Measurements from ENCODE around the gene USP26. TPM values are rescaled to one million over a fixed set of nuclear protein-coding genes. Genes with fewer than 3 reads are reported as not detected.

The USP26 gene
- total RNA-seq, 4 donors from 2014 or later: not detected

DNA sequence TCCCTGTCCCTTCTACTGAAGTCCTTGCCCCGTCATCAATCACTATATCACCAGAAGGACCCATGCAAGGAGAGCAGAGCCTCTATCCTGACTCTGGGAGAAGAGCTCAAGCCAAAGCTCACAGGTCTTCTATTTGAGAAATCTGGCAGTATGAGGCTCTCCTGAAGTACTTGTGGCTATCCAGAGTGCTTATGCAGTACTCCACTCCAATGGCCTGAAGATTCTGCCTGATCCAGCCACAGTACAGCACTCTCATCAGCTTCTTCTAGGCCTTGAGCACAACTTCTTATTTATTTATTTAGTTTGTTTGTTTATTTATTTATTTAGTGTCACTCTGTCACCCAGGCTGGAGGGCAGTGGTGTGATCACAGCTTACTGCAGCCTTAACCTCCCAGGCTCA, 13.0 kb downstream of the USP26 start:
- TF ChIP-seq, protein P1, sequence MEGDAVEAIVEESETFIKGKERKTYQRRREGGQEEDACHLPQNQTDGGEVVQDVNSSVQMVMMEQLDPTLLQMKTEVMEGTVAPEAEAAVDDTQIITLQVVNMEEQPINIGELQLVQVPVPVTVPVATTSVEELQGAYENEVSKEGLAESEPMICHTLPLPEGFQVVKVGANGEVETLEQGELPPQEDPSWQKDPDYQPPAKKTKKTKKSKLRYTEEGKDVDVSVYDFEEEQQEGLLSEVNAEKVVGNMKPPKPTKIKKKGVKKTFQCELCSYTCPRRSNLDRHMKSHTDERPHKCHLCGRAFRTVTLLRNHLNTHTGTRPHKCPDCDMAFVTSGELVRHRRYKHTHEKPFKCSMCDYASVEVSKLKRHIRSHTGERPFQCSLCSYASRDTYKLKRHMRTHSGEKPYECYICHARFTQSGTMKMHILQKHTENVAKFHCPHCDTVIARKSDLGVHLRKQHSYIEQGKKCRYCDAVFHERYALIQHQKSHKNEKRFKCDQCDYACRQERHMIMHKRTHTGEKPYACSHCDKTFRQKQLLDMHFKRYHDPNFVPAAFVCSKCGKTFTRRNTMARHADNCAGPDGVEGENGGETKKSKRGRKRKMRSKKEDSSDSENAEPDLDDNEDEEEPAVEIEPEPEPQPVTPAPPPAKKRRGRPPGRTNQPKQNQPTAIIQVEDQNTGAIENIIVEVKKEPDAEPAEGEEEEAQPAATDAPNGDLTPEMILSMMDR (IDR thresholded peaks at IDR 0.05; ENCODE audit: low read depth): no peak

- TF ChIP-seq, protein P1 (IDR thresholded peaks at IDR 0.05; ENCODE audit: low read depth): no peak
Observed at GRCh38 chrX:133081990-133082389, 14.9 kb downstream of the USP26 start.

DNA sequence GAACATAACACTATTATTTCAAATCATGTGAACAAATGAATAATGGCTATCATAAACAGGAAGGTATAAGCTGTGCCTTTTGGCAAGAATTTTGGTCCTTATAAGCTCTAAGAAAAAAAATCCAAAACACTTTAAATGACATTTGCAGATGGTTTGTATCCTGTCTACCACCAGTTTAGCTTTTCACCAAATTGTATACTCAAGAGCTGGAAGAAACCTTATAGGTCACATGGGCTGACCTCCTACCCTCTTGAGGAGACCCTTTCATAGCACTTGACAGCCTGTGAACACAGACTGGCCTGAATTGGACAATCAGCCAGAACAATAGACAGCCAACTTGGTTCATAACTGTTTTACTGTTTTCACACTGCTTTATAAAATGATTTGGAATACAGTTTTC, 24.3 kb downstream of the USP26 start:
- TF ChIP-seq, protein P1 (IDR thresholded peaks at IDR 0.05; ENCODE audit: low read depth): no peak

GRCh38 chrX:133068461-133068860, 28.4 kb downstream of the USP26 start:
- TF ChIP-seq, protein P1 (IDR thresholded peaks at IDR 0.05; ENCODE audit: low read depth): no peak

DNA sequence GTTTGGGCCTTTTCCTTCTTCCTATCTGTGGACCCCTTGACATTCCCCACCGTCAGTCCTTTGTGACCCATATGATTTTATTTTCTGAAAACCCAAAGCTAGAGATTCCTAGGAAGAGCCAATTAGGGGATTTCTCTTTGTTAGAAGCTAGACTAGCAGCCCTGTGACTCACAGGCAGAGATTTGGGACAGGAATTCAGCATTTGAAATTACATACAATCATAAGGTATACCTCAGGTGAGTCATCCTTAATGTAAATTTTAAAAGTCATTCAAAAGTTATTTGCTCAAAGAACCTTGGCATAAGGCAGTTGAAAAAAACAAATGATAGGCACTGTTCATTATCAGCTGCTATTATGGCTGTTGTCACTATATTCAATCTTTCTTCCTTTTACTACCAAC, 40.6 kb downstream of the USP26 start:
- TF ChIP-seq, protein P1 (IDR thresholded peaks at IDR 0.05; ENCODE audit: low read depth): no peak

DNA sequence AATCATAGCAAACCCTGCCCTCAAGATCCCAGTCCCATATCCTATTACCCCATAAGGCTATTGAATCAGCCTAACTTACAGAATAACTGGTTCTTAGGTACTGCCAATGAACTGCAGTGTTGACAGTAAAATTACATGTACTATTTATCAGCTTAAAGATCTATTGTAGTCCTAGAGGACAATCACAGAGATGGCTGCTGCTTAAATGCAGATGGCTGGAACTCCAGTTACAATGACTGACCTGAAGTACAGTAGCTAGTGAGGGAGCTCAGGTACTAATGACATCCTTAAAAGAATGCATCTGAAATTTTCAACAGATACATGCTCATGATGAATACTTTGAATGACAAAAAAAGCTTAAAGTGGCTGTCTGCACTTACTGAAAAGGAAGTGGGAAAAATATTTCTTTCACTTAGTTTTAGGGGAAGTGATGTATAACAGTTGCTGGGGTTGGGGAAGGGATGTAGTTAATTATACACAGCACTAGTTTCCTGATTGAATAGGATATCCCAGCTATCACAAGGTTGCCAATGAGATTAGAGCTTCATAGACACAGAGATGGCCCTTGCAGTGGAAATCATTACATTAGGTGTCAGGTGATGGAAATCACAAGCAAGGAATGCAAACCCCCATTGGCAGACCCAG, 42.0 kb downstream of the USP26 start:
- TF ChIP-seq, protein P1 (IDR thresholded peaks at IDR 0.05; ENCODE audit: low read depth): no peak

DNA sequence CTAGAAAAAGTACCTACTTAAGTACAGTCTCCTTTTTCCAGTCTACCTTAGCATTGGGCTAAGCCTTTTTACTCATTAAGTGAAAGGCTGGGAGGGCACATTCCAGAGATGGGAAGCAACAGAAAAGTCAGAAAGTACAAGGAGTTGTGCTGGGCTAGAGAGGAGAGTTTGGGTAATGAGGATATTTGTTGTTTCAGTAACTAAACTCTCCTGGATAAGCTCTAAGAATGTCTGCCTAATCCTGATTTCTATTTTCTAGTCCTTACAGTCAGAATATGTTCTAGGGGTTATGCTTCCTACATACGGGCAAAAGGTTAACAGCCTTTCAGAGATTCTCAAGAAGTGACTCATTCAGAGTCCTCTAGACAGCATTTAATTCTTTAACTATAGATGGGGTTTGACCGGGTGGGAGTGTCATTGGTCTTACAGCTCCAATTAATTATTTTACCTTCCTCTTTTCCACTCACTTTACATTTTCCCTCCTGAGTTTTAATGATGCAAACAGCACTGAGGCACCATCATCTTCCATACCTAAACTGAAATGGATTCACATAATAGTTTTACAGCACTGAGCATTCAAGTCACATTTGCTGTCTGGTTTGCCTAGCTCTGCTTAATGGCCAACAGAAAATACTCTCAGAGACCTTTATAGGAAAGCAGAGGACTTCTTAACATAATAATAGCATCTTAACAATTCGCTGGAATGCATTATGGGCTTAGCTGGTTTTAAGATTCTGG, 42.9 kb downstream of the USP26 start:
- TF ChIP-seq, protein P1 (IDR thresholded peaks at IDR 0.05; ENCODE audit: low read depth): no peak
